ENCODE results near the gene LRRN4. TPM values are rescaled to one million over a fixed set of nuclear protein-coding genes. Genes with fewer than 3 reads are reported as not detected.

Gene LRRN4
- total and polyA plus RNA-seq, 2 of the 4 experiments (the other 2 are of a cell fraction) = under 0.01 to 0.19 TPM

GRCh38 chr20:6103301-6103700 lies 49.4 kb upstream of the LRRN4 start:
- H4K91ac ChIP-seq (ENCODE audit: insufficient read depth, low read depth, low read length) = no peak overlapping the region
- dilution Hi-C loops (cut with HindIII; ENCODE audit: low sequenced_read_pairs, unreplicated experiment) = no loop called here
- H2BK5ac ChIP-seq (ENCODE audit: low read depth, low read length, poor library complexity, severe bottlenecking) = no peak overlapping the region
- no peak overlapping the region for H2AFZ ChIP-seq (replicated peaks; ENCODE audit: low read length, poor library complexity)
- no peak overlapping the region for H3K23ac ChIP-seq (ENCODE audit: low read depth, low read length)
- H2BK15ac ChIP-seq (ENCODE audit: low read depth, low read length) = no peak overlapping the region
- H3K36me3 ChIP-seq (ENCODE audit: control insufficient read depth, insufficient read depth, low read length) = no peaks in the 10 kb centered on the region
- H3K14ac ChIP-seq (replicated peaks; ENCODE audit: low read depth, low read length) = no peak overlapping the region
- H4K20me1 ChIP-seq (ENCODE audit: insufficient read depth, low read length) = no peaks in the 10 kb centered on the region
- TF ChIP-seq USF2 (IDR thresholded peaks at IDR 0.05; ENCODE audit: low read depth, low read length) (no peak), MXI1 (IDR thresholded peaks at IDR 0.05; ENCODE audit: borderline replicate concordance, low read depth, low read length) (no peak), ELK1 (IDR thresholded peaks at IDR 0.05; ENCODE audit: borderline replicate concordance, low read depth, low read length) (no peak), BHLHE40 (IDR thresholded peaks at IDR 0.05; ENCODE audit: low read depth, low read length) (no peak), FOS (IDR thresholded peaks at IDR 0.05; ENCODE audit: low read depth, low read length) (no peak), POLR2A (IDR thresholded peaks at IDR 0.05; ENCODE audit: low read depth, low read length) (no peak), RAD21 (IDR thresholded peaks at IDR 0.05; ENCODE audit: low read length) (no peak), CHD1 (IDR thresholded peaks at IDR 0.05; ENCODE audit: low read depth, low read length) (no peak), SMC3 (IDR thresholded peaks at IDR 0.05; ENCODE audit: low read depth, low read length) (no peak), NFE2L2 (IDR thresholded peaks at IDR 0.05; ENCODE audit: low read depth, low read length) (no peak), CEBPB (IDR thresholded peaks at IDR 0.05; ENCODE audit: low read depth, low read length) (no peak), CTCF (conservative IDR thresholded peaks at IDR 0.05; ENCODE audit: low read depth, low read length) (no peak), RFX5 (IDR thresholded peaks at IDR 0.05; ENCODE audit: low read depth, low read length) (no peak), RCOR1 (IDR thresholded peaks at IDR 0.05; ENCODE audit: insufficient replicate concordance, low read length) (no peak), MAZ (IDR thresholded peaks at IDR 0.05; ENCODE audit: borderline replicate concordance, low read depth, low read length) (no peak)
- no peaks in the 10 kb centered on the region for H3K4me1 ChIP-seq (ENCODE audit: control insufficient read depth, insufficient read depth, low read length)
- ATAC-seq (ENCODE audit: low read depth) (no peak), DNase-seq (no peak)
- no peak overlapping the region for H4K5ac ChIP-seq (ENCODE audit: low read depth, low read length)
- no peak overlapping the region for H3K56ac ChIP-seq (ENCODE audit: extremely low read depth, insufficient read depth, low read length)
- no peak overlapping the region for H3K4me3 ChIP-seq (ENCODE audit: insufficient read depth, low read depth, low read length)
- BruUV-seq (replicated peaks) = no TSS peak
- ChIA-PET POLR2A (ENCODE audit: unreplicated experiment) (no interaction called here), CTCF (no interaction called here)
- intact Hi-C loops (cut with micrococcal nuclease) = no loop called here
- H3K9me1 ChIP-seq (ENCODE audit: insufficient read depth, low read length) = no peaks in the 10 kb centered on the region
- no peak overlapping the region for H2AK5ac ChIP-seq (ENCODE audit: low read depth, low read length)
- in situ Hi-C loops (cut with MboI; ENCODE audit: low sequenced_read_pairs) = no loop called here
- no peak overlapping the region for H2BK20ac ChIP-seq (ENCODE audit: low read depth, low read length)
- H2AK9ac ChIP-seq (replicated peaks; ENCODE audit: low read depth, low read length, poor library complexity) = no peak overlapping the region
- no peak overlapping the region for H3K18ac ChIP-seq (ENCODE audit: low read depth, low read length)
- no peaks in the 10 kb centered on the region for H3K27me3 ChIP-seq (ENCODE audit: control insufficient read depth, insufficient read depth, low read length)
- H2BK120ac ChIP-seq (ENCODE audit: low read depth, low read length) = no peak overlapping the region
- H3K4ac ChIP-seq (ENCODE audit: low read depth, low read length) = no peak overlapping the region
- H3K27ac ChIP-seq (ENCODE audit: insufficient read depth, low read length) = no peak overlapping the region
- WGBS, 2 experiments (ENCODE audit: extremely low coverage in 2 of 2, insufficient read length in 1 of 2) = no CpG with 5 or more reads among the region's 1 CpG
- no peak overlapping the region for H4K8ac ChIP-seq (ENCODE audit: low read depth in 2 of 2, low read length in 2 of 2)
- no peaks in the 10 kb centered on the region for H3K79me1 ChIP-seq (ENCODE audit: low read depth in 1 of 2, low read length in 2 of 2)
- no peak overlapping the region for H3K9ac ChIP-seq (ENCODE audit: low read depth, low read length)
- no peak overlapping the region for H3K4me2 ChIP-seq (ENCODE audit: low read depth, low read length)
- no peaks in the 10 kb centered on the region for H3K9me3 ChIP-seq (ENCODE audit: control insufficient read depth, insufficient read depth, low read length)

Data from IMR-90 (cell line).